Mammary epithelial cell (primary cell): Measurements from ENCODE around the gene NDUFS5.

ENCODE experiments used
- EZH2 ChIP-seq: IDR thresholded peaks from 2 replicates; pipeline ENCODE4 v1.6.1; 2012; ENCODE audit warnings: low read length, inconsistent platforms, borderline replicate concordance
- TF ChIP-seq, protein P1 (sequence below), 2 donors: IDR thresholded peaks in 1 of 2; conservative IDR thresholded peaks in 1 of 2; 2 replicates each; pipeline ENCODE4 v1.5.1; 2011 to 2012; ENCODE audit warnings: inconsistent platforms in 2 of 2, low read length in 2 of 2, mild to moderate bottlenecking in 2 of 2, control low read depth in 1 of 2, low read depth in 1 of 2; ENCODE audit not compliant: insufficient read depth in 1 of 2; ENCODE audit errors: extremely low read depth in 1 of 2

DNA sequence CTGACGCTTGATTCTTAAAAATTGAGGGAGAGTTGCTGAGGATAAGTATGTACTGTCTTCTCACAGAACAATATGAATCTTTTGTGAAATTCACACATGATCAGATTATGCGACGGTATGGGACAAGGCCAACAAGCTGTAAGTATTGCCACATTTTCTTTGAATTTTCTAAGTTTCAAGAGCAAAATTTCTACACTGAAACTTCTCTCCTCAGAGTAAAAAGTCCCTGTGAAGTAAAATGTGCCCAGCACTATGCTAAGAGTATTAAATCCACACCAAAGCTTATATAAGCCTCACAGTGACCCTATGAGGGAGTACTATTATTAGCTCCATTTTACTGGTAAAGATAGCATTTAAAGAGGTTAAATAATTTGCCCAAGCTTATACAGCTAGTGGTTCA, 22.9 kb upstream of the NDUFS5 start:
- TF ChIP-seq EZH2, result no peak
- TF ChIP-seq, protein P1, sequence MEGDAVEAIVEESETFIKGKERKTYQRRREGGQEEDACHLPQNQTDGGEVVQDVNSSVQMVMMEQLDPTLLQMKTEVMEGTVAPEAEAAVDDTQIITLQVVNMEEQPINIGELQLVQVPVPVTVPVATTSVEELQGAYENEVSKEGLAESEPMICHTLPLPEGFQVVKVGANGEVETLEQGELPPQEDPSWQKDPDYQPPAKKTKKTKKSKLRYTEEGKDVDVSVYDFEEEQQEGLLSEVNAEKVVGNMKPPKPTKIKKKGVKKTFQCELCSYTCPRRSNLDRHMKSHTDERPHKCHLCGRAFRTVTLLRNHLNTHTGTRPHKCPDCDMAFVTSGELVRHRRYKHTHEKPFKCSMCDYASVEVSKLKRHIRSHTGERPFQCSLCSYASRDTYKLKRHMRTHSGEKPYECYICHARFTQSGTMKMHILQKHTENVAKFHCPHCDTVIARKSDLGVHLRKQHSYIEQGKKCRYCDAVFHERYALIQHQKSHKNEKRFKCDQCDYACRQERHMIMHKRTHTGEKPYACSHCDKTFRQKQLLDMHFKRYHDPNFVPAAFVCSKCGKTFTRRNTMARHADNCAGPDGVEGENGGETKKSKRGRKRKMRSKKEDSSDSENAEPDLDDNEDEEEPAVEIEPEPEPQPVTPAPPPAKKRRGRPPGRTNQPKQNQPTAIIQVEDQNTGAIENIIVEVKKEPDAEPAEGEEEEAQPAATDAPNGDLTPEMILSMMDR (conservative IDR thresholded peaks at IDR 0.05 in 1 of 2, IDR thresholded peaks at IDR 0.05 in 1 of 2; ENCODE audit: extremely low read depth in 1 of 2, insufficient read depth in 1 of 2, low read depth in 1 of 2, low read length in 2 of 2), result no peak
